ENCODE measurements around the gene KCNH2. TPM values are rescaled to one million over a fixed set of nuclear protein-coding genes. Genes with fewer than 3 reads are reported as not detected.

The KCNH2 gene
- polyA plus RNA-seq, 1 of the 3 experiments (the other 2 are of a cell fraction): 2.2 TPM

GRCh38 chr7:150986556-150986955, 8.4 kb upstream of the KCNH2 start:
- Histone ChIP-seq H3K4me2 (no peak overlapping the region), H3K9me3 (no peaks in the 10 kb centered on the region), H3F3A (replicated peaks; ENCODE audit: insufficient read depth) (no peaks in the 10 kb centered on the region), H4K20me1 (ENCODE audit: insufficient read depth) (no peaks in the 10 kb centered on the region), H3K27ac (ENCODE audit: low read depth in 2 of 2, low read length in 1 of 2) (0 out of 4 replicates have a peak overlapping the region, but pooled peaks of 1 of the 2 experiments have one; percentile 7), H3K9me2 (no peaks in the 10 kb centered on the region), H3K9ac (no peak overlapping the region), H3K27me3 (ENCODE audit: insufficient read depth) (peaks cover 16% of the 10 kb centered on the region), H3K36me3 (replicated peaks in 1 of 2; ENCODE audit: control insufficient read depth in 1 of 2, insufficient read depth in 2 of 2, low read length in 1 of 2) (no peaks in the 10 kb centered on the region), H3K4me3 (ENCODE audit: low read depth in 2 of 2, low read length in 1 of 2) (no peak overlapping the region), H2AFZ (ENCODE audit: low read depth) (no peak overlapping the region), H3K79me2 (ENCODE audit: insufficient read depth) (no peaks in the 10 kb centered on the region), H3K4me1 (ENCODE audit: control insufficient read depth in 1 of 2, insufficient read depth in 2 of 2, low read depth in 1 of 2, low read length in 1 of 2) (peaks cover 0 to 32% of the 10 kb centered on the region in 2 experiments; a peak in 2 of 4 replicates)
- DNase-seq: peak; percentile 22
- CTCF ChIA-PET: interaction anchor here (0.6 to 13.1 kb wide), 35 partner anchors 7 to 538 kb away, joined by 3 to 761 read pairs (median 5); partner anchors contain the start of genes CDK5 and KCNH2
- WGBS (ENCODE audit: low lambda C conversion rate): 66% methylated on average over 4 of the region's 5 CpGs
- no peak for TF ChIP-seq EZH2phosphoT487 (IDR thresholded peaks at IDR 0.05; ENCODE audit: borderline replicate concordance, low read depth)
- no peak for TF ChIP-seq RXRA (IDR thresholded peaks at IDR 0.05; ENCODE audit: borderline replicate concordance, low read depth)
- POLR2A ChIA-PET: interaction anchor here (0.6 to 1.6 kb wide), 7 partner anchors 11 to 199 kb away, joined by 3 to 11 read pairs (median 4); no protein-coding TSS in a partner anchor

GRCh38 chr7:150986099-150986512, 8.0 kb upstream of the KCNH2 start:
- ChIA-PET CTCF (interaction anchor here (0.6 to 13.1 kb wide), 45 partner anchors 8 to 537 kb away, joined by 3 to 761 read pairs (median 5); partner anchors contain the start of genes CDK5 and KCNH2), POLR2A (interaction anchor here (0.6 to 1.6 kb wide), 6 partner anchors 10 to 199 kb away, joined by 3 to 11 read pairs (median 6); no protein-coding TSS in a partner anchor)
- no peaks in the 10 kb centered on the region for H4K20me1 ChIP-seq (ENCODE audit: insufficient read depth)
- H3K9me2 ChIP-seq: no peaks in the 10 kb centered on the region
- no peaks in the 10 kb centered on the region for H3K9me3 ChIP-seq
- H3K9ac ChIP-seq: no peak overlapping the region
- no peak overlapping the region; a peak in 1 of 4 replicates for H3K4me3 ChIP-seq (ENCODE audit: low read depth in 2 of 2, low read length in 1 of 2)
- H3K4me2 ChIP-seq: no peak overlapping the region
- peak; percentile 85 for DNase-seq
- no peaks in the 10 kb centered on the region for H3K79me2 ChIP-seq (ENCODE audit: insufficient read depth)
- H3K27me3 ChIP-seq (ENCODE audit: insufficient read depth): peaks cover 21% of the 10 kb centered on the region
- H3K27ac ChIP-seq (ENCODE audit: low read depth in 2 of 2, low read length in 1 of 2): peak overlapping the region in 1 of 2 experiments; percentile 51; a peak in 1 of 4 replicates
- no peaks in the 10 kb centered on the region for H3F3A ChIP-seq (replicated peaks; ENCODE audit: insufficient read depth)
- no peak overlapping the region for H2AFZ ChIP-seq (ENCODE audit: low read depth)
- H3K36me3 ChIP-seq (replicated peaks in 1 of 2; ENCODE audit: control insufficient read depth in 1 of 2, insufficient read depth in 2 of 2, low read length in 1 of 2): no peaks in the 10 kb centered on the region
- WGBS (ENCODE audit: low lambda C conversion rate): 12% methylated on average over 16 of the region's 16 CpGs
- H3K4me1 ChIP-seq (ENCODE audit: control insufficient read depth in 1 of 2, insufficient read depth in 2 of 2, low read depth in 1 of 2, low read length in 1 of 2): peaks cover 0 to 32% of the 10 kb centered on the region in 2 experiments; a peak in 2 of 4 replicates
- TF ChIP-seq FOSL2 (IDR thresholded peaks at IDR 0.05; ENCODE audit: borderline replicate concordance, low read depth) (no peak), GATA2 (CRISPR knock-in tag; IDR thresholded peaks at IDR 0.05) (no peak), NFIC (IDR thresholded peaks at IDR 0.05; ENCODE audit: borderline replicate concordance) (no peak), SMC3 (IDR thresholded peaks at IDR 0.05; ENCODE audit: low read depth, low read length) (peak; percentile 96), SIN3A (IDR thresholded peaks at IDR 0.05; ENCODE audit: borderline replicate concordance, low read depth, low read length) (no peak), FOXM1 (IDR thresholded peaks at IDR 0.05; ENCODE audit: low read depth) (no peak), CTCF (IDR thresholded peaks at IDR 0.05) (peak; percentile 79), YY1 (IDR thresholded peaks at IDR 0.05; ENCODE audit: low read depth) (no peak), CHD2 (IDR thresholded peaks at IDR 0.05; ENCODE audit: low read length, partially characterized antibody) (peak; percentile 36), RCOR1 (IDR thresholded peaks at IDR 0.05; ENCODE audit: low read length) (peak; percentile 52; the same call in 1 of the 2 replicates), REST (IDR thresholded peaks at IDR 0.05; ENCODE audit: low read depth, low read length) (peak; percentile 68; the same call in 1 of the 2 replicates), PBX3 (IDR thresholded peaks at IDR 0.05) (no peak), IRF3 (IDR thresholded peaks at IDR 0.05; ENCODE audit: low read depth, low read length) (no peak), RXRA (IDR thresholded peaks at IDR 0.05; ENCODE audit: borderline replicate concordance, low read depth) (no peak), USF1 (IDR thresholded peaks at IDR 0.05; ENCODE audit: borderline replicate concordance, low read depth) (no peak), EP300 (IDR thresholded peaks at IDR 0.05; ENCODE audit: borderline replicate concordance in 1 of 2, low read depth in 1 of 2, low read length in 1 of 2) (no peak), RAD21 (IDR thresholded peaks at IDR 0.05; ENCODE audit: low read length) (peak; percentile 89)
